Measurements from ENCODE around the gene CDKN2B. TPM values are rescaled to one million over a fixed set of nuclear protein-coding genes. Genes with fewer than 3 reads are reported as not detected.

CDKN2B gene
- total and polyA plus RNA-seq, 2 donors (not counting 3 experiments of a cell fraction or from before 2014, with no cell fraction given): 1.6 to 2.1 TPM

DNA sequence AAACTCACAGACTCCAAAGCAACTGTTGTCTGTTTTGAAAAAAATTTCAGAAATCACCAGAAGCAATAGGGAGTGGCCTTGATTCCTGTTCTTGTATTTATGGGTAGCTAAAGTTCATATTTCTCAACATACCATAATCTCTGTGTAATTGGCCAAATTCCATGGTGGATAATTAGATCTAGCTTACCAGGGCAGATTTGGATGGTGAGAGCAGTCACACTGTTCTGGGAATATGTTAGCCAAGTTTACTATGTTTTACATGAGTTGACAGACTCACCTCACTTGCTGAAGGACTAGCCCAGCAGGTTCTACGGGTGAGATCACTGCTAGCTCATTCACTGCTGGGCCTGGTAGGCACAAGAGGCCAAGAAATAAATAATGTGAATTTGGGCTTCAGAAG lies 32.7 kb upstream of the CDKN2B start:
- Histone ChIP-seq H3K27ac (ENCODE audit: insufficient read depth, low read depth, low read length) (no peak overlapping the region), H3K4me1 (ENCODE audit: control insufficient read depth, extremely low read depth, insufficient read depth, low read length) (peaks cover 21% of the 10 kb centered on the region), H2AFZ (ENCODE audit: low read depth, low read length) (no peak overlapping the region), H3K9me1 (replicated peaks; ENCODE audit: control insufficient read depth, extremely low read depth, insufficient read depth, low read length) (no peaks in the 10 kb centered on the region), H3K4me3 (replicated peaks in 1 of 3; ENCODE audit: insufficient read depth in 1 of 3, low read depth in 1 of 3, low read length in 3 of 3) (no peak overlapping the region), H3K9ac (replicated peaks; ENCODE audit: extremely low read depth, insufficient read depth, low read length) (no peak overlapping the region), H3K9me3 (replicated peaks; ENCODE audit: control insufficient read depth, insufficient read depth, low read length) (no peaks in the 10 kb centered on the region), H4K20me1 (replicated peaks; ENCODE audit: control insufficient read depth, extremely low read depth, insufficient read depth, low read length) (no peaks in the 10 kb centered on the region), H3K27me3 (ENCODE audit: control insufficient read depth in 2 of 2, insufficient read depth in 2 of 2, low read length in 2 of 2) (no peaks in the 10 kb centered on the region), H3K4me2 (ENCODE audit: insufficient read depth, low read length) (no peak overlapping the region), H3K36me3 (ENCODE audit: control insufficient read depth in 2 of 2, extremely low read depth in 1 of 2, insufficient read depth in 2 of 2, low read length in 2 of 2) (no peaks in the 10 kb centered on the region), H3K79me2 (ENCODE audit: control insufficient read depth, insufficient read depth, low read length) (no peaks in the 10 kb centered on the region)
- dilution Hi-C loops (cut with MboI; ENCODE audit: extremely low pct_ligation_motif_present, low sequenced_read_pairs): no loop called here
- no peak for DNase-seq (ENCODE audit: low read depth, low spot score)
- ChIA-PET POLR2A (no interaction called here), CTCF (interaction anchor here (0.7 to 7.1 kb wide), 5 partner anchors 34 to 229 kb away, joined by 3 to 53 read pairs (median 6); partner anchors contain the start of gene CDKN2B)
- intact Hi-C loops (cut with micrococcal nuclease): no loop called here
- TF ChIP-seq, protein P1, sequence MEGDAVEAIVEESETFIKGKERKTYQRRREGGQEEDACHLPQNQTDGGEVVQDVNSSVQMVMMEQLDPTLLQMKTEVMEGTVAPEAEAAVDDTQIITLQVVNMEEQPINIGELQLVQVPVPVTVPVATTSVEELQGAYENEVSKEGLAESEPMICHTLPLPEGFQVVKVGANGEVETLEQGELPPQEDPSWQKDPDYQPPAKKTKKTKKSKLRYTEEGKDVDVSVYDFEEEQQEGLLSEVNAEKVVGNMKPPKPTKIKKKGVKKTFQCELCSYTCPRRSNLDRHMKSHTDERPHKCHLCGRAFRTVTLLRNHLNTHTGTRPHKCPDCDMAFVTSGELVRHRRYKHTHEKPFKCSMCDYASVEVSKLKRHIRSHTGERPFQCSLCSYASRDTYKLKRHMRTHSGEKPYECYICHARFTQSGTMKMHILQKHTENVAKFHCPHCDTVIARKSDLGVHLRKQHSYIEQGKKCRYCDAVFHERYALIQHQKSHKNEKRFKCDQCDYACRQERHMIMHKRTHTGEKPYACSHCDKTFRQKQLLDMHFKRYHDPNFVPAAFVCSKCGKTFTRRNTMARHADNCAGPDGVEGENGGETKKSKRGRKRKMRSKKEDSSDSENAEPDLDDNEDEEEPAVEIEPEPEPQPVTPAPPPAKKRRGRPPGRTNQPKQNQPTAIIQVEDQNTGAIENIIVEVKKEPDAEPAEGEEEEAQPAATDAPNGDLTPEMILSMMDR (IDR thresholded peaks at IDR 0.05; ENCODE audit: extremely low read depth in 1 of 2, insufficient read depth in 1 of 2, low read depth in 1 of 2, low read length in 2 of 2): no peak
- TF ChIP-seq GATA2 (IDR thresholded peaks at IDR 0.05; ENCODE audit: insufficient read depth, insufficient read length, low read depth, low read length) (no peak), POLR2AphosphoS5 (IDR thresholded peaks at IDR 0.05; ENCODE audit: insufficient read depth, low read depth, low read length) (no peak), EZH2 (IDR thresholded peaks at IDR 0.05; ENCODE audit: borderline replicate concordance, low read depth, low read length, severe bottlenecking) (no peak), FOS (IDR thresholded peaks at IDR 0.05; ENCODE audit: borderline replicate concordance, insufficient read depth, low read length) (no peak), MYC (IDR thresholded peaks at IDR 0.05; ENCODE audit: low read depth, low read length) (no peak), JUN (IDR thresholded peaks at IDR 0.05; ENCODE audit: borderline replicate concordance, insufficient read depth, insufficient read length, low read depth) (no peak), POLR2A (IDR thresholded peaks at IDR 0.05; ENCODE audit: low read depth, low read length) (no peak)
- TF ChIP-seq, protein P2, sequence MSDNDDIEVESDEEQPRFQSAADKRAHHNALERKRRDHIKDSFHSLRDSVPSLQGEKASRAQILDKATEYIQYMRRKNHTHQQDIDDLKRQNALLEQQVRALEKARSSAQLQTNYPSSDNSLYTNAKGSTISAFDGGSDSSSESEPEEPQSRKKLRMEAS (IDR thresholded peaks at IDR 0.05; ENCODE audit: insufficient read depth, insufficient read length): no peak
- FAIRE-seq: no peak
- BruUV-seq (replicated peaks): no TSS peak

Measured in endothelial cell of umbilical vein (primary cell).